GM12878 (cell line): ENCODE data around the gene NMT1. TPM values are rescaled to one million over a fixed set of nuclear protein-coding genes. Genes with fewer than 3 reads are reported as not detected.

ENCODE experiments used
- ATAC-seq: fragments of 200-7000 bp; cut with Tn5 transposase; 3 replicates; pipeline ENCODE4 v1.9.1; 2020; ENCODE audit warnings: mild to moderate bottlenecking, moderate library complexity
- BruUV-seq: library from RNA; stranded (reverse); fragments of 400-500 nt; replicated peaks from 2 replicates; lab custom pipeline; 2021; lab: Mats Ljungman, UMichigan
- CTCF ChIA-PET: fragments of 300-600 bp; sonication (Branson Sonifier 250); formaldehyde crosslinking; extraction: SDS; loops from one replicate; lab custom pipeline; 2021; ENCODE audit warnings: inconsistent platforms; lab: Yijun Ruan, JAX
- POLR2A ChIA-PET: fragments of 350-600 bp; formaldehyde crosslinking; extraction: SDS; loops from one replicate; lab custom pipeline; 2021; ENCODE audit warnings: inconsistent platforms; lab: Charles Lee
- RAD21 ChIA-PET: fragments of 300-600 bp; sonication (Branson Sonifier 250); formaldehyde crosslinking; loops from one replicate; lab custom pipeline; 2023; ENCODE audit warnings: antibody characterized with exemption; ENCODE audit not compliant: unreplicated experiment; lab: Charles Lee
- SMC1A ChIA-PET: fragments of 300-600 bp; sonication (Branson Sonifier 250); formaldehyde crosslinking; loops from one replicate; lab custom pipeline; 2023; ENCODE audit not compliant: unreplicated experiment, uncharacterized antibody; lab: Charles Lee
- DNase-seq: peaks from one replicate; pipeline ENCODE4 v3.0.0-alpha.2; 2011; ENCODE audit warnings: low read depth, low spot score
- FAIRE-seq: peaks from 3 replicates; lab custom pipeline; 2011; peaks lifted over from hg19 to GRCh38; lab: Jason Lieb, UNC
- H2AFZ ChIP-seq: 2 replicates; pipeline ENCODE4 v1.6.0; 2011; ENCODE audit warnings: low read depth, low read length, control low read depth; ENCODE audit not compliant: control insufficient read depth
- H3K27ac ChIP-seq: 2 replicates; pipeline ENCODE4 v1.5.1; 2011; ENCODE audit warnings: control low read depth; ENCODE audit not compliant: control insufficient read depth, insufficient read depth
- H3K27me3 ChIP-seq, 2 experiments: replicated peaks in 1 of 2; 2 replicates each; pipeline versions ENCODE4 v1.6.0 to v1.6.1; 2011; ENCODE audit warnings: low read length in 1 of 2; ENCODE audit not compliant: control insufficient read depth in 2 of 2, insufficient read depth in 2 of 2
- H3K36me3 ChIP-seq, 2 experiments: 2 replicates each; pipeline ENCODE4 v1.5.1; 2011; ENCODE audit warnings: low read length in 1 of 2; ENCODE audit not compliant: control insufficient read depth in 2 of 2, insufficient read depth in 2 of 2
- H3K4me1 ChIP-seq: 2 replicates; pipeline ENCODE4 v1.6.1; 2011; ENCODE audit warnings: mild to moderate bottlenecking, low read length, moderate library complexity, mixed read lengths; ENCODE audit not compliant: control insufficient read depth, insufficient read depth
- H3K4me2 ChIP-seq: 2 replicates; pipeline ENCODE4 v1.6.0; 2011; ENCODE audit warnings: control low read depth; ENCODE audit not compliant: control insufficient read depth, insufficient read depth
- H3K4me3 ChIP-seq: fragments of 200-600 bp; sonication (generic); 2 replicates; pipeline ENCODE4 v1.5.1; 2016
- H3K79me2 ChIP-seq: 2 replicates; pipeline ENCODE4 v1.6.0; 2011; ENCODE audit warnings: low read length; ENCODE audit not compliant: control insufficient read depth, insufficient read depth
- H3K9ac ChIP-seq: 2 replicates; pipeline ENCODE4 v1.8.0; 2011; ENCODE audit warnings: low read length, control low read depth, mixed read lengths; ENCODE audit not compliant: control insufficient read depth, insufficient read depth
- H3K9me3 ChIP-seq: replicated peaks from 3 replicates; pipeline ENCODE4 v1.5.1; 2011; ENCODE audit warnings: mild to moderate bottlenecking, low read length; ENCODE audit not compliant: control insufficient read depth, insufficient read depth
- H4K20me1 ChIP-seq: 2 replicates; pipeline ENCODE4 v1.6.0; 2011; ENCODE audit not compliant: control insufficient read depth, insufficient read depth
- BHLHE40 ChIP-seq, 2 experiments: fragments of 450-650 bp in 1 of 2; IDR thresholded peaks; 2 replicates each; pipeline ENCODE4 v1.6.1; 2011 to 2017; ENCODE audit warnings: low read depth in 2 of 2, borderline replicate concordance in 1 of 2, improper control_type of control experiment in 1 of 2, low read length in 1 of 2, mild to moderate bottlenecking in 1 of 2
- CEBPZ ChIP-seq: fragments of 150-350 bp; IDR thresholded peaks from 2 replicates; pipeline ENCODE4 v1.6.1; 2016; ENCODE audit warnings: low read depth, low read length
- EED ChIP-seq: sonication (generic); IDR thresholded peaks from 2 replicates; pipeline ENCODE4 v1.6.1; 2016; ENCODE audit warnings: antibody characterized with exemption, low read depth
- FOXK2 ChIP-seq: fragments of 450-650 bp; IDR thresholded peaks from 2 replicates; pipeline ENCODE4 v1.6.1; 2017; ENCODE audit warnings: mild to moderate bottlenecking, moderate library complexity
- JUNB ChIP-seq: IDR thresholded peaks from 2 replicates; pipeline ENCODE4 v1.6.1; 2016; ENCODE audit warnings: antibody characterized with exemption, mild to moderate bottlenecking
- POLR2A ChIP-seq: IDR thresholded peaks from 2 replicates; pipeline ENCODE4 v1.6.1; 2011; ENCODE audit warnings: low read depth, mild to moderate bottlenecking, low read length
- SMAD5 ChIP-seq: IDR thresholded peaks from 2 replicates; pipeline ENCODE4 v1.6.1; 2016; ENCODE audit warnings: antibody characterized with exemption, low read depth
- WGBS: methylation state at CpG from one replicate; pipeline ENCODE4 v1.1.6; 2016; ENCODE audit warnings: low lambda C conversion rate; ENCODE audit not compliant: insufficient replicate concordance, insufficient coverage; ENCODE audit errors: missing lambda C conversion rate; 5-methylcytosine and 5-hydroxymethylcytosine counted together
- in situ Hi-C: fragments of 300-500 bp; cut with MboI; formaldehyde crosslinking; loops from 9 replicates; pipeline ENCODE4 v1.14.3; 2018; ENCODE audit warnings: mixed read lengths
- intact Hi-C: fragments of 100-400 bp; cut with micrococcal nuclease; formaldehyde crosslinking; loops from one replicate; pipeline ENCODE4 v1.14.2; 2022; ENCODE audit not compliant: unreplicated experiment
- polyA plus RNA-seq, 11 experiments: library from polyadenylated mRNA; depleted of rRNA in 4 of 11; unstranded in 6 of 11; stranded (reverse) in 5 of 11; fragments of >200 nt; fragmentation: Nextera tagmentation in 4 of 11; fragmentation: Illumina TruSeq in 1 of 11; extraction: Ambion mirVana in 4 of 11; extraction: Trizol in 1 of 11; gene quantifications; 1 replicate in 1 of 11; 2 replicates in 10 of 11; pipeline versions ENCODE4 v1.2.1 to v1.2.3, GENCODE V29; 2011 to 2016; ENCODE audit warnings: inconsistent platforms in 2 of 11, missing spikeins in 2 of 11, low read depth in 1 of 11
- total RNA-seq, 4 experiments: library from RNA; depleted of rRNA in 3 of 4; stranded (reverse); fragments of >200 nt in 3 of 4; fragmentation: Illumina TruSeq in 1 of 4; extraction: Trizol in 1 of 4; gene quantifications; 2 replicates each; pipeline versions ENCODE4 v1.2.1 to v1.2.3, GENCODE V29; 2013 to 2021

The NMT1 gene
- total and polyA plus RNA-seq, 10 of the 15 experiments (the other 5 are each of a cell fraction or from before 2014, with no cell fraction given) = 96.7 to 395 (median 222) TPM

- CTCF ChIA-PET = interaction anchor here (0.9 to 2.0 kb wide), 5 partner anchors 8 to 184 kb away, joined by 3 to 4 read pairs (median 3); partner anchors contain the start of genes ACBD4 and PLCD3
- SMC1A ChIA-PET = no interaction called here
- Histone ChIP-seq H3K9ac (no peak overlapping the region), H3K27me3 (no peaks in the 10 kb centered on the region), H3K4me1 (no peaks in the 10 kb centered on the region), H2AFZ (no peak overlapping the region), H3K4me3 (no peak overlapping the region), H4K20me1 (peaks cover 3% of the 10 kb centered on the region; the same call in 1 of the 2 replicates), H3K4me2 (no peak overlapping the region), H3K36me3 (peaks cover 55 to 57% of the 10 kb centered on the region in 2 experiments), H3K79me2 (no peaks in the 10 kb centered on the region), H3K9me3 (no peaks in the 10 kb centered on the region), H3K27ac (no peak overlapping the region)
- intact Hi-C loops = no loop called here
- WGBS = 97% methylated on average over 8 of the region's 8 CpGs
- no peak for FAIRE-seq
- TF ChIP-seq JUNB (no peak), CEBPZ (no peak), SMAD5 (no peak), EED (no peak), FOXK2 (no peak), POLR2A (0 out of 2 replicates have a peak, but pooled peaks have one; percentile 23), BHLHE40 (IDR thresholded peaks at IDR 0.05; ENCODE audit: borderline replicate concordance in 1 of 2, low read depth in 2 of 2, low read length in 1 of 2) (no peak)
- no TSS peak for BruUV-seq
- POLR2A ChIA-PET = no interaction called here
- RAD21 ChIA-PET = interaction anchor here (0.6 kb wide), 1 partner anchor 81 kb away, joined by 4 read pairs; no protein-coding TSS in a partner anchor
- in situ Hi-C loops = loop anchor here (10.0 kb wide), 1 partner anchor 179 kb away; no protein-coding TSS in a partner anchor
- no peak for DNase-seq
- ATAC-seq = no peak
These were observed 42.9 kb downstream of the NMT1 start for GRCh38 chr17:45104029-45104428.
